ENCODE results near the gene MKRN2.

Gene MKRN2

GRCh38 chr3:12585970-12586369 is 29.1 kb downstream of the MKRN2 start:
- no peak overlapping the region for H3K4me3 ChIP-seq (ENCODE audit: low read depth, low read length)

GRCh38 chr3:12586403-12586802 is 29.5 kb downstream of the MKRN2 start:
- H3K4me3 ChIP-seq (ENCODE audit: low read depth, low read length) = no peak overlapping the region
- TF ChIP-seq, protein P1, sequence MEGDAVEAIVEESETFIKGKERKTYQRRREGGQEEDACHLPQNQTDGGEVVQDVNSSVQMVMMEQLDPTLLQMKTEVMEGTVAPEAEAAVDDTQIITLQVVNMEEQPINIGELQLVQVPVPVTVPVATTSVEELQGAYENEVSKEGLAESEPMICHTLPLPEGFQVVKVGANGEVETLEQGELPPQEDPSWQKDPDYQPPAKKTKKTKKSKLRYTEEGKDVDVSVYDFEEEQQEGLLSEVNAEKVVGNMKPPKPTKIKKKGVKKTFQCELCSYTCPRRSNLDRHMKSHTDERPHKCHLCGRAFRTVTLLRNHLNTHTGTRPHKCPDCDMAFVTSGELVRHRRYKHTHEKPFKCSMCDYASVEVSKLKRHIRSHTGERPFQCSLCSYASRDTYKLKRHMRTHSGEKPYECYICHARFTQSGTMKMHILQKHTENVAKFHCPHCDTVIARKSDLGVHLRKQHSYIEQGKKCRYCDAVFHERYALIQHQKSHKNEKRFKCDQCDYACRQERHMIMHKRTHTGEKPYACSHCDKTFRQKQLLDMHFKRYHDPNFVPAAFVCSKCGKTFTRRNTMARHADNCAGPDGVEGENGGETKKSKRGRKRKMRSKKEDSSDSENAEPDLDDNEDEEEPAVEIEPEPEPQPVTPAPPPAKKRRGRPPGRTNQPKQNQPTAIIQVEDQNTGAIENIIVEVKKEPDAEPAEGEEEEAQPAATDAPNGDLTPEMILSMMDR (IDR thresholded peaks at IDR 0.05; ENCODE audit: borderline replicate concordance, insufficient read depth, low read depth, low read length) = no peak

More at GRCh38 chr3:12585970-12586369, 29.1 kb downstream of the MKRN2 start:
- TF ChIP-seq, protein P1 (IDR thresholded peaks at IDR 0.05; ENCODE audit: borderline replicate concordance, insufficient read depth, low read depth, low read length) = no peak

- no peak overlapping the region for H3K4me3 ChIP-seq (ENCODE audit: low read depth, low read length)
- TF ChIP-seq, protein P1 (IDR thresholded peaks at IDR 0.05; ENCODE audit: borderline replicate concordance, insufficient read depth, low read depth, low read length) = no peak
These were observed 31.4 kb downstream of the MKRN2 start for GRCh38 chr3:12588039-12589009.

DNA sequence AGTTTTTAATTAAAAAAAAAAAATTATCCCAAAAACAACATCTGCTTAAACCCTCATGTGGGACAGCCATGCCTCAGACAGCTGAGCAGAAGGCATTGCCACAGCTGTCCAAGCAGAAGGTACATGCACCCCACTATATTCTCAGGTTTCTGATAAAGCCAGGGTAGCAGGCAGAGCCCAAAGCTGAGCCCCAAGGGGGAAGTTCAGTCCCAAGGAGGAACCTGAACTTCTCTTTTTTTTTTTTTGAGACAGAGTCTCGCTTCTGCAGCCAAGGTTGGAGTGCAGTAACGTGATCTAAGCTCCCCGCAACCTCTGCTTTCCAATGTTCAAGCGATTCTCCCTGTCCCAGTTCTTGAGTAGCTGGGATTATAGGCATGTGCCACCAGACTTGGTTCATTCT is 33.2 kb downstream of the MKRN2 start:
- no peak overlapping the region for H3K4me3 ChIP-seq (ENCODE audit: low read depth, low read length)
- TF ChIP-seq, protein P1 (IDR thresholded peaks at IDR 0.05; ENCODE audit: borderline replicate concordance, insufficient read depth, low read depth, low read length) = no peak

- TF ChIP-seq, protein P1 (IDR thresholded peaks at IDR 0.05; ENCODE audit: borderline replicate concordance, insufficient read depth, low read depth, low read length) = no peak
- no peak overlapping the region for H3K4me3 ChIP-seq (ENCODE audit: low read depth, low read length)
These were observed 34.6 kb downstream of the MKRN2 start for GRCh38 chr3:12591456-12591855.

DNA sequence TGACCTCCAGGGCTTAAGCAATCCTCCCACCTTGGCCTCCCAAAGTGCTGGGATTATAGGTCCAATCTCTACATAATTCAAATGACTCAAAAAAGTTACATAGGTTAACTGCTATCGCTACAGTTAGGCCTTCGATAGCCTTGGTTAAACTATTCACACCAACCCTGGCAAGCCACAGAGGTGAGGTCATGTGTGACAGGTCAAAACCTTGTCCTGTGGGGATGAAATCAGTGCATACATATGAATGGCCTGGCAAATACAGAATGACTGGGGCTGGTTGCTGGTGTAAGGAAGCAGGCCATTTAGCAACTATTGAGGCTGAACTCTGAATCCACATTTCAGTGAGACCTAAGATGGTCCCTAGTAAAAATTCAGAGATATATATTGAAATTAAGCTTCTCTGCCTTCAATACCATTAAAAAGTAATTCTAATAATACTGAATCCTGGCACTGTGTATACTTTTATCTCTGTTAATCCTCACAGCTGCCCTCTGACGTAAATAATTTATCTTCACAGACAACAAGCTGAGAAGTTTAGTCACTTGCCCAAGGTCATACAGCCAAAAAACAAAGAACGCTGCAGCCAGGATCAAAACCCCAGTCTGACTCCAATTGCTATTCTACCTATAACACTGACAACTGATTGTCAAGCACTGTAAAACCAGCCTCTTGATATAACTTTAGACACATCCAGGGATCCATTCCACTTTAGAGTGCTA is 35.3 kb downstream of the MKRN2 start:
- H3K4me3 ChIP-seq (ENCODE audit: low read depth, low read length) = no peak overlapping the region
- TF ChIP-seq, protein P1 (IDR thresholded peaks at IDR 0.05; ENCODE audit: borderline replicate concordance, insufficient read depth, low read depth, low read length) = no peak
